ENCODE results near the gene CCNQ. TPM values are rescaled to one million over a fixed set of nuclear protein-coding genes. Genes with fewer than 3 reads are reported as not detected.

CCNQ gene
- total and polyA plus RNA-seq, 2 of the 8 experiments (the other 6 are each of a cell fraction or from before 2014, with no cell fraction given): 16.6 to 32.1 TPM

- TF ChIP-seq CTBP2 (IDR thresholded peaks at IDR 0.05; ENCODE audit: borderline replicate concordance, insufficient read depth, insufficient read length, low read length) (no peak), YY1 (IDR thresholded peaks at IDR 0.05; ENCODE audit: low read depth, low read length) (peak; percentile 43; the same call in 1 of the 2 replicates), CREB1 (IDR thresholded peaks at IDR 0.05) (0 out of 2 replicates have a peak, but pooled peaks have one; percentile 14), E2F6 (IDR thresholded peaks at IDR 0.05) (no peak), KDM4A (IDR thresholded peaks at IDR 0.05; ENCODE audit: low read depth, low read length, severe bottlenecking) (no peak), TBP (IDR thresholded peaks at IDR 0.05; ENCODE audit: low read depth, low read length) (no peak)
These were observed 37.1 kb upstream of the CCNQ start (continued) for GRCh38 chrX:153635788-153636668.

All from H1 (cell line).